UCSD-AML1 (cell line): ENCODE measurements around the gene EXOC7.

Experiments
- DNase-seq: peaks from one replicate; lab custom pipeline; 2025; ENCODE audit not compliant: unreplicated experiment; lab: John Stamatoyannopoulos, UW

EXOC7 gene

GRCh38 chr17:76122431-76123190, 19.0 kb upstream of the EXOC7 start:
- DNase-seq = no peak

GRCh38 chr17:76121932-76122430, 18.4 kb upstream of the EXOC7 start:
- DNase-seq = no peak

- no peak for DNase-seq
Measured at GRCh38 chr17:76120658-76121008, 17.0 kb upstream of the EXOC7 start.

- DNase-seq = no peak
Measured at GRCh38 chr17:76119409-76120371, 16.1 kb upstream of the EXOC7 start.

- DNase-seq = no peak
Measured at GRCh38 chr17:76115138-76115754, 11.7 kb upstream of the EXOC7 start.

GRCh38 chr17:76111956-76112355, 8.4 kb upstream of the EXOC7 start:
- DNase-seq = no peak

GRCh38 chr17:76107509-76107908, 3.9 kb upstream of the EXOC7 start:
- no peak for DNase-seq

GRCh38 chr17:76106703-76107102, 3.1 kb upstream of the EXOC7 start:
- no peak for DNase-seq

GRCh38 chr17:76104896-76105231, 1.3 kb upstream of the EXOC7 start:
- DNase-seq = no peak

GRCh38 chr17:76104140-76104895, 731 bp upstream of the EXOC7 start:
- DNase-seq = no peak

- no peak for DNase-seq
Measured at GRCh38 chr17:76102944-76103273, 678 bp downstream of the EXOC7 start.

- no peak for DNase-seq
Measured at GRCh38 chr17:76097716-76098295, 5.8 kb downstream of the EXOC7 start.

GRCh38 chr17:76095943-76096342, 7.6 kb downstream of the EXOC7 start:
- no peak for DNase-seq

GRCh38 chr17:76094046-76094445, 9.5 kb downstream of the EXOC7 start:
- no peak for DNase-seq

GRCh38 chr17:76092526-76093413, 10.8 kb downstream of the EXOC7 start:
- DNase-seq = no peak

- DNase-seq = peak; percentile 49
Measured at GRCh38 chr17:76091526-76092286, 11.9 kb downstream of the EXOC7 start.

- DNase-seq = no peak
Measured at GRCh38 chr17:76090517-76091129, 13.0 kb downstream of the EXOC7 start.

GRCh38 chr17:76089680-76090516, 13.7 kb downstream of the EXOC7 start:
- DNase-seq = no peak
